ENCODE measurements around the gene LAMP5.

LAMP5 gene

DNA sequence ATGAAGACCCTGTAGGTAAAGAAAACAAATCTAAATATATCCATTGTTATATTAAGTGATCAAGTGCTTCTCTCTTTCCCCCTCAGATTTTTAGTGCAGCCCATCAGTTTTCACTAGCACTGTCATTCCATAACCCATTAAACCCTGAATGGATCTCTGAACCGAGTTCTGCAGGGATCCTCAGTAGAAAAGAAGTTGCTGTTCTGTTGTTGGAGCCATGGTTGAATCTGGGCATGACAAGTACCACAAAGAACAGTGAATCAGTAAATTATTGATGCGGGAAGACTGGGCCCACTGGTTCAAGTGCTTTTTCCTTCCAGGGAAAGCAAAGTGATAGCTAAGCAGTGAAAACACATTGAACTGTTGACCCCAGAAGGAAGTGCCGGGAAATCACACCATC is 60.4 kb downstream of the LAMP5 start:
- no peak for ATAC-seq (ENCODE audit: low read depth)
- peaks cover 4% of the 10 kb centered on the region for H3K27me3 ChIP-seq (ENCODE audit: insufficient read depth, poor library complexity, severe bottlenecking)
- no peak for DNase-seq (ENCODE audit: low spot score)
- H3K36me3 ChIP-seq (ENCODE audit: low read depth) = no peaks in the 10 kb centered on the region
- H3K4me3 ChIP-seq (ENCODE audit: severe bottlenecking) = no peak overlapping the region
- H3K27ac ChIP-seq (ENCODE audit: poor library complexity, severe bottlenecking) = no peak overlapping the region
- no peaks in the 10 kb centered on the region for H3K4me1 ChIP-seq (ENCODE audit: insufficient read depth, poor library complexity, severe bottlenecking)
- no peak for TF ChIP-seq CTCF (IDR thresholded peaks at IDR 0.05; ENCODE audit: poor library complexity, severe bottlenecking)
- H3K9me3 ChIP-seq (ENCODE audit: severe bottlenecking) = no peaks in the 10 kb centered on the region

GRCh38 chr20:9575836-9576235 is 61.4 kb downstream of the LAMP5 start:
- Histone ChIP-seq H3K9me3 (ENCODE audit: severe bottlenecking) (no peaks in the 10 kb centered on the region), H3K27me3 (ENCODE audit: insufficient read depth, poor library complexity, severe bottlenecking) (peaks cover 4% of the 10 kb centered on the region), H3K4me1 (ENCODE audit: insufficient read depth, poor library complexity, severe bottlenecking) (no peaks in the 10 kb centered on the region), H3K4me3 (ENCODE audit: severe bottlenecking) (no peak overlapping the region), H3K27ac (ENCODE audit: poor library complexity, severe bottlenecking) (no peak overlapping the region), H3K36me3 (ENCODE audit: low read depth) (no peaks in the 10 kb centered on the region)
- TF ChIP-seq CTCF (IDR thresholded peaks at IDR 0.05; ENCODE audit: poor library complexity, severe bottlenecking) = no peak
- ATAC-seq (ENCODE audit: low read depth) (no peak), DNase-seq (ENCODE audit: low spot score) (no peak)

- no peaks in the 10 kb centered on the region for H3K9me3 ChIP-seq (ENCODE audit: severe bottlenecking)
- H3K27ac ChIP-seq (ENCODE audit: poor library complexity, severe bottlenecking) = no peak overlapping the region
- H3K4me1 ChIP-seq (ENCODE audit: insufficient read depth, poor library complexity, severe bottlenecking) = no peaks in the 10 kb centered on the region
- no peaks in the 10 kb centered on the region for H3K36me3 ChIP-seq (ENCODE audit: low read depth)
- TF ChIP-seq CTCF (IDR thresholded peaks at IDR 0.05; ENCODE audit: poor library complexity, severe bottlenecking) = no peak
- H3K4me3 ChIP-seq (ENCODE audit: severe bottlenecking) = no peak overlapping the region
- H3K27me3 ChIP-seq (ENCODE audit: insufficient read depth, poor library complexity, severe bottlenecking) = peaks cover 4% of the 10 kb centered on the region
- ATAC-seq (ENCODE audit: low read depth) (no peak), DNase-seq (ENCODE audit: low spot score) (no peak)
These were observed 62.3 kb downstream of the LAMP5 start for GRCh38 chr20:9576695-9577094.

GRCh38 chr20:9577397-9577796 is 63.0 kb downstream of the LAMP5 start:
- no peaks in the 10 kb centered on the region for H3K9me3 ChIP-seq (ENCODE audit: severe bottlenecking)
- H3K27me3 ChIP-seq (ENCODE audit: insufficient read depth, poor library complexity, severe bottlenecking) = peaks cover under 1% of the 10 kb centered on the region
- TF ChIP-seq CTCF (IDR thresholded peaks at IDR 0.05; ENCODE audit: poor library complexity, severe bottlenecking) = no peak

GRCh38 chr20:9578594-9578993 is 64.2 kb downstream of the LAMP5 start:
- Histone ChIP-seq H3K27ac (ENCODE audit: poor library complexity, severe bottlenecking) (no peak overlapping the region), H3K4me1 (ENCODE audit: insufficient read depth, poor library complexity, severe bottlenecking) (no peaks in the 10 kb centered on the region), H3K4me3 (ENCODE audit: severe bottlenecking) (no peak overlapping the region), H3K9me3 (ENCODE audit: severe bottlenecking) (no peaks in the 10 kb centered on the region), H3K36me3 (ENCODE audit: low read depth) (no peaks in the 10 kb centered on the region), H3K27me3 (ENCODE audit: insufficient read depth, poor library complexity, severe bottlenecking) (no peaks in the 10 kb centered on the region)
- no peak for DNase-seq (ENCODE audit: low spot score)
- ATAC-seq (ENCODE audit: low read depth) = no peak
- no peak for TF ChIP-seq CTCF (IDR thresholded peaks at IDR 0.05; ENCODE audit: poor library complexity, severe bottlenecking)

More at GRCh38 chr20:9577397-9577796, 63.0 kb downstream of the LAMP5 start:
- Histone ChIP-seq H3K4me1 (ENCODE audit: insufficient read depth, poor library complexity, severe bottlenecking) (no peaks in the 10 kb centered on the region), H3K4me3 (ENCODE audit: severe bottlenecking) (no peak overlapping the region), H3K36me3 (ENCODE audit: low read depth) (no peaks in the 10 kb centered on the region), H3K27ac (ENCODE audit: poor library complexity, severe bottlenecking) (no peak overlapping the region)
- DNase-seq (ENCODE audit: low spot score) (no peak), ATAC-seq (ENCODE audit: low read depth) (no peak)

All from RWPE2 (cell line).